Tibial nerve (tissue), 3 donors: ENCODE measurements around the gene FHOD1.

Experiments
- CTCF ChIP-seq, 5 experiments: fragments of 200-600 bp in 3 of 5; fragments of 450-650 bp in 2 of 5; sonication (generic) in 3 of 5; IDR thresholded peaks; one replicate each; pipeline ENCODE4 v1.5.1; 2016 to 2019; ENCODE audit warnings: antibody characterized with exemption in 5 of 5, mild to moderate bottlenecking in 3 of 5, moderate library complexity in 2 of 5
- POLR2A ChIP-seq, 2 donors: fragments of 450-650 bp; IDR thresholded peaks; one replicate each; pipeline ENCODE4 v1.6.1; 2017; ENCODE audit warnings: antibody characterized with exemption in 2 of 2, mild to moderate bottlenecking in 2 of 2, moderate library complexity in 2 of 2

DNA sequence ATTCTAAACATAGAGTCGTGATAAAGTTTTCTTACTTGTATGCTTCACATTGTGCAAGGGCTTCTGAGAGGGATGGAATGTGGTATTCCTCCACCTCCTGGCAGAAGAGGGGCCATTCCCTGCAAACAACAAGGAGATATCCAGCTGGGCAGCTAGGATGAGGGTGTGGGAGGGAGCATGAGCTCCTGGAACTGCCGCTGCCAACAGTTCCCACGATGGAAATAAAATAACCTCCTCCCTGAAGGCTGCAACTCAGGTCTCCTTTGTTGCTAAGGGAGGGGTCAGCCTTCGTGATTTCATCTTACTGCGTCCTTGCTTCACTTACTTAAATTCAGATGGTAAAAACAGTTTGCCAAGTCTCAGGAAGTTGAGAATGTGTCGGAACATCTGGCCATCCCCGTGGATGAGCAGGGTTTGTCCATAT is 47.7 kb upstream of the FHOD1 start:
- TF ChIP-seq POLR2A (IDR thresholded peaks at IDR 0.05) (no peak), CTCF (IDR thresholded peaks at IDR 0.05) (no peak)
